RPMI7951 (cell line): ENCODE results near the gene CDH23. TPM values are rescaled to one million over a fixed set of nuclear protein-coding genes. Genes with fewer than 3 reads are reported as not detected.

Experiments used
- DNase-seq: peaks from one replicate; pipeline ENCODE4 v3.0.0-alpha.2; 2012; ENCODE audit warnings: low read depth
- total RNA-seq: library from RNA; depleted of rRNA; stranded (reverse); fragments of >200 nt; shearing (Covaris generic); gene quantifications from 2 replicates; pipeline ENCODE4 v1.2.3, GENCODE V29; 2014

The CDH23 gene
- total RNA-seq, 1 experiment from 2014 or later, result not detected

DNA sequence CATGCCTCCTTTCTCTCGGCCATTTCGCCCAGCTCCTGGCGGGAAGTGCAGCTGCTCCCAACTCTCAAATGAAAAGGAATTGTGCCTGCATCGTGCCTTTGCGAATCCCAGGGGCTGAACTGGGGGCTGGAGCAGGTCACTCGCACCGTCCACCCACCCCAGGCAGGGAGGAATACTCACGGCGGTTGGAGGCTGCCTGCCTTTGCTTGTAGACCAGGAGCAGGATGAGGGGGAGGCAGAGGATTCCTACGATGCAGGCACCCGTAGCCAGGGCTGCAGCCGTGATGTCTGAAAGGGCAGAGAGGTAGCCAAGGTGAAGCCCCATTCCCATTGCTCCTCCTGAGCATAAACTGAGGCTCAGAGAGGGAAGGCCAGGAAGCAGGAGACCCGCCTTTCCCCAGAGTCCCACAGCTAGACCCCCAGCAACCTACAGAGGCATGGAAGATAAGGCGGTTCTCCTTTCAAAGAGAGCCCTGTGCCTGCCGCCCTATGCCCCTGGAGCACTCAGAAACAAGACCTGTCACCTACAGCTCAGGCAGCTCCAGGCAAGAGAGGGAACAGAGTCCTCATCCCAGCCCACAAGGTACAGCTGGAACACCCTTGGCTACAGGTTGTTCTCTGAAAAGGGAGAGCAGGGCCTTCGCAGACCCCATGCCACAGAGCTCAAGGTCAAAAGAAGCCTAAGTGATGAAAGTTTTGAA lies 358.6 kb downstream of the CDH23 start:
- no peak for DNase-seq

DNA sequence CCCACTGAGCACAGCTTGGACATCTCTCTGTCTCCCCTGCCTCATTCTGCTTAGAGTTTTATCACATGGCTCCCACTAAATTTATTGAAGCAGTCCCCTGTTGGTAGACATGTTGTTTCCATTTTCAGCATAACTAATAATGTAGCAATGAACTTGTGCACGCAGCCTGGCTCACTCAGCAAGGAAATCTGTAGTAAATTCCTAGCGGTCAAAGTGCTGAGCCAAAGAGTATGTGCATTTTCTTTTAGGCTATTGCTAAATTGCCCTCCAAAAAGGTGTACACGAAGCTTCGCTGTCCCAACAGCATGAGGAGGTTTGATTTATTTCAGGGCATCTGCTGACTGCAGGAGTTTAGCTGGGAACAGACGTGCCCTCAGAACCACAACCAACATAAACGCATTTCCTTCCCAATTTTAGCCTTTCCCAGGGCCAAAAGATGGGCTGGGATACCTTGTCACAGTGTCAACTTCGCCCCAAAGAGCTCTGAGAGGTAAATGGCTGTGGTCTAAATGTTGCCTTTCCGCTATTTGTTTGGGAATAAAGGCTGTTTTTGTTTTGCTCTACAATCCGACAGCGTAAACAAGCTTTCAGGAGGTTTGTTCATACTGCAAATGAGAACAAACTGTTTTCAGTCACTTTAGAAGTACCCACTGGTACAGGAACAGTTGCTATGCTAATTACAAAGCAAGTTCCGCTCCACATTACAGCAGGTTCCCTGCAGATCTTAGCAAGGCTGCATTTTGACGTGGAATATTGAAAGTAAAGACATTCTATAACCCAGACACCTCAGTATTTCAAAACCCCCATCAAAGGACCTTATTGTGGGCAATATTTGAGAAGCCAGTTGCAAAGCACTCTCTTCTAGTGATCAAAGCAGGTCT lies 359.8 kb downstream of the CDH23 start:
- no peak for DNase-seq

DNA sequence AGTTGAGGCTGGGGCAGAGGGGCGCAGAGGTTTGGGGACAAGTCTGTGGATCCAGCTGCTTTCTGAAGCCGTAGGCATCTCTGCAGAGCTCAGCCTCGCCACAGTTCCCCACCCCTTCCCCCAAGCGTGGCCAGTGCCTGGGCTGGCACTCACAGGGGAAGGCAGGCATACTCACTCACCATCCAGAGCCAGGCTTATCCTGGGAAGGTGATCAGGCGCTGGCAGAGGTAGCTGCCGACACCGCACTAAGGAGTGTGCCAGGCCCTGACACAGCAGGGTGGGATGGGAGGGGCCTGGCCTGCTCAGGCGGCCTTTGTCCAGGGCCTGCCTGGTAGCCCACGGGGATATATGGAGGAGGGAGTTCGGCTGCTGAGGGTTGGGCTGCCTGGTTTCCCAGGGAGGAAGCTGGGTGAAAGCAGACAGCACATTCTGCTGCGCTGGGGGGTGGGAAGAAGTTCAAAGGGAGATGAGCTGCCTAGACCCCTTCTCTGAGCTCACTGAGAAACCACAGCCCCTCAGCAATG lies 360.7 kb downstream of the CDH23 start:
- no peak for DNase-seq

DNA sequence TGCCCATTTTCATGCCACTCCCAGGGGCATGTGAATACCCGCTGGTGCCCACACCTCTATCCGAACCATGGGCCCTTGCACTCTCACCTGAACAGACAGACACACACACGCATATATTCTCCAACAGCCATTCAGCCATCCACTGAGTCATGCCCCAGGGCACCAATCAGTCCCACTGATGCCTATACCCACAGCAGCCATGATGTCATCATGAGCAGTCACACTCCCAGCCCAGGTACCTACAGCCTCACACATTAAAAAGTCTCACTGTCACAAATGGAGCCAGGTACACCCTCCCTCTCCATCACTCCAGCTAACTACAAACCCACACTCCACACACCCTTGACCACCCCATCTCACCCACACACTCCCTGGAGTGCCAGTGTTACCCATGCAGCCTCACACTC lies 364.4 kb downstream of the CDH23 start:
- no peak for DNase-seq

DNA sequence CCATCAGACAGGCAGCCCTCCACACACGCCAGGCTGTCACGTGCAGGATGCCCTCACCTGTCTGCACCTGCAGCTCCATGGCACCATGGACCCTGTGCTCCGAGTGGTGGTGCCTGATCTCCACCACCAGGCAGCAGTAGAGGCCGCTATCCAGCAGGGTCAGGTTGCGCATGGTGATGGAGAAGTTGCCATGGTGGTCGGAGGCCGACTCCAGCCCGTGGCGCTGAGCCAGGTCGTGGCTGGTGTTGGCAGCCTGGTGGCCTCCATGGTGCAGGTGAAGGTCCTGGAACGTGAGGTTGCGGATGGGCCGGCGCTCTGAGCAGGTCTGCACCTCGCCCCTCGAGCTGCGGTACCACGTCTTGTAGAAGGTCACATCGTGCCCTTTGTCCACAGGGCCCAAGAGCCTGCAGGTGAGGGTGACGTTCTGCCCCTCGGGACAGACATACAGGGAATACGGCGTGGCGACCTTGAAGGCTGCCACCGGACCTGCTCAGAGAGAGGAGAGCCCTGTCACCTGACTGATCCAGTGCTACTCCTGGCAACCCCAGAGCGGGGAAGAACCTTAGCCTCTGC lies 364.9 kb downstream of the CDH23 start:
- DNase-seq, result no peak

DNA sequence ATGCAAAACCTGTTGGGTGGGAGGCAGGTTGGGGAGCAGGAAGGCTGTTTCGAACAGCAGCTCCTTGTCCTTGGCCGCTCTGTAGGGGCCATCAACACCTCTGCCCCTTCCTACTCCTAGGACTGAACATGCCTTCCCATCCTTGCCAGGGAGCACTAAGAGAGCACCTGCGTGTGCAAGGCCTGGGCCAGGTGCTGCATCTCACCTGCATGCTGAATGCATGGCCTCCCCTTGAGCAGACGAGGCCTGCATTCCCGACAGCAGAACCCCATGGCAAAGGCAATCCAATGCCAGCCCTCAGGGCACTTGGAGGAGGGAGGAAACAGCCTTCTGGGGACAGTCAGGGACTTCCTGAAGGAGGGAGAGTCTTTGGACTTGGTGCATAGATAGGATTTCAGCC lies 365.6 kb downstream of the CDH23 start:
- DNase-seq, result no peak

DNA sequence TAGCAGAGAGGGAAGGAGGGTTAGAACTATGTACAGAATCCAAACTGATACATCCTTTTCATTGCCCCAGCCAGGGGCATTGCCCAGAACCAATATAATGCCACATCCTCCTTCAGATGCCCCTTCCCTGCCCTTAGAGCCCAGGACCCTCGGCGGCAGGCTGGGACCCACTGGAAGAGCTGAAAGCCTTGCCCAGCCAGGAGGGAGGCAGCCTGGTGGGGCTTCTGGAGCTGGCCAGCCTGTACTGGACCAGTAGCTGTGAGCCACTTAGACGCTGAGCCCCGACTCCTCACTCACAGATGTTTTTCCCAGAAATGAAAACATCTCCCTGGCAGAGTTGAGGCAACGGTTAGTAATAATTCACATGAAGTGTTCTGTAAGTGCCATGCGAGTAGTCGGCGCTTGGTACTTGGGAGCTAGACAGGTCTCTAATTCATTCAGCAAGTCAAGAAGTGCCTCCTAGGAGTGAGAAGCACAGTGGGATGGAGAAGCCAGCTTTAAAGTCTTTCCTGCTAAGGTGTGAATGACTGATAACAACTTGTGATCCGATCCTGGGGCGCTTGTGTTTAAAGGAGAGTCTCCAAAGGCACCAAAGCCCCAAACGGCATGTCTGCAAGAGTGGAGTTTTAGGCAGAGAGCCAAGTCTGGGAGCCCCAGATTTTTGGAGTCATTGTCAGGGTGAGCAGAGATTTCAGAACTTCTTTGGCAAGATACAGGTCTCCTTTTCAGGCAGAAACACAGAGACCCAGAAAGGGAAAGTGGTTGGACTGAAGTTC lies 366.8 kb downstream of the CDH23 start:
- no peak for DNase-seq

DNA sequence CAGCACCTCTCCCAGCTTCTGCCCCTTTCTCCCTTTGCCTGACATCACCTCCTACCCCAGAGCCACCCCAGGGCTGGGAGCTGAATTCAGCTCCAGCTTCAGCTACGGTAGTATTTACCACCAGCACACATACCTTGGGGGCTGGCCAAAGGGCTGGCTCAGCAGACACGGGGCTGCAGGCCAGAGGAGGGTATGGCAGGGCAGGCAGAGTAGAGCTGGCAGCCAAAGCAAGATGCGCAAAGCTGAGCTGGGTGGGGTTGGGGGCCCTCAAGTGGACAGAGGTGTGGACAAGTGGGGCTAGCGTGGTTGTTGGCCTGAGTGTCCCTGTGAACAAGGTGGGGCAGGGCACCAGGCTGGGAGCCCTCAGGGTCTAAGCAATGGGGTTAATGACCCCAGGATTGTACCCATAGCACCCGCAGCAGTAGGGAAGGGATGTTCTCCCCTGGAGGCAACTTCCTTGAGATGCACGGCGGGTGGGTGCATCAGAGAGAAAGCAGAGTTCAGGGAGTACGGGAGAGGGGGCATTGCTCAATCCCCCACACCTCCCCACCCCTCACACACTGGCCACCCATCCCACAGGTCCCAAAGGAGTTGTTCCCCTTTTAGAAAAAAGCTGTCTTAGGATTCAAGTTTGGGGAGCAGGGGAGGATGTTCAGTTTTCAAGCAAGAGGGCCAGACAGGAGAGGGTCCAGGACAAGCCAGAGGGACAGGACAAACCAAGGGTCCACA lies 368.6 kb downstream of the CDH23 start:
- no peak for DNase-seq

DNA sequence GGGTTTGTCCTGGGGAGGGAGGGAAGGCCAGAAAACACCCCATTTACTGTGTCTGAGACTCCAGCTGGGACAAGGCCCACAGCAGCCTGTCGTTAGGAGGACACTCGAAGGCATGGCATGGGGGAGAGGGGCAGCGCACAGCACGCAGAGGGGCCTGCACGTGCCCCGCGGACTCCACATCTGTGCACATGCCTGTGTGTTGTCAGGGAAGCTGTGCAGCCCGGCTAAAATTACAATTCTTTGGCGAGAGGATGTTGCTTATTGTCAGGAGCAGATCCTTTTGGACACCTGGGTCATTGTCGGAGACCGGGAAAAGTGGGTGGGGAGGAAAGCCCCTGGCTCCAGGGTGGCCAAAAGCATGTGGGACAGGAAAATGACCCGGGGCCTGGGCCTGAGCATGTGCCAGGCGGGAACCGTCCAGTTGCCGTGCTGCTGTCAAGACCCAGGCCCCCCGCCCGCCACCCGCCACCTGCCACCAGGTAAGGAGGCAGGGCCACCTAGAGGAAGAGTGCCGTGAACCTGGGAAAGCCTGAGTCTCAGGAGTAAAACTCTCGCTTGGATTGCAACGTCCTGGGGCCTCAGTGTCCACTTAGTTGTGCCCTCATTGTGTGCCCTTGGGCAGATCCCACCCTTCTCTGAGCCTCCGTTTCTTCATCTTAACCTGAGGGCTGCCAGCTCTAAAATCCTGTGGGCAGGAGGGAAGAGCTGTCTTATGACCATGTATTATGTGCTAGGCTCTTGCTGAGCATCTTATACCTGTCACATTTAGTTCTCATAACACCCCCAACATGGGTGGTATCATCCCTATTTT lies 369.4 kb downstream of the CDH23 start:
- DNase-seq, result no peak

DNA sequence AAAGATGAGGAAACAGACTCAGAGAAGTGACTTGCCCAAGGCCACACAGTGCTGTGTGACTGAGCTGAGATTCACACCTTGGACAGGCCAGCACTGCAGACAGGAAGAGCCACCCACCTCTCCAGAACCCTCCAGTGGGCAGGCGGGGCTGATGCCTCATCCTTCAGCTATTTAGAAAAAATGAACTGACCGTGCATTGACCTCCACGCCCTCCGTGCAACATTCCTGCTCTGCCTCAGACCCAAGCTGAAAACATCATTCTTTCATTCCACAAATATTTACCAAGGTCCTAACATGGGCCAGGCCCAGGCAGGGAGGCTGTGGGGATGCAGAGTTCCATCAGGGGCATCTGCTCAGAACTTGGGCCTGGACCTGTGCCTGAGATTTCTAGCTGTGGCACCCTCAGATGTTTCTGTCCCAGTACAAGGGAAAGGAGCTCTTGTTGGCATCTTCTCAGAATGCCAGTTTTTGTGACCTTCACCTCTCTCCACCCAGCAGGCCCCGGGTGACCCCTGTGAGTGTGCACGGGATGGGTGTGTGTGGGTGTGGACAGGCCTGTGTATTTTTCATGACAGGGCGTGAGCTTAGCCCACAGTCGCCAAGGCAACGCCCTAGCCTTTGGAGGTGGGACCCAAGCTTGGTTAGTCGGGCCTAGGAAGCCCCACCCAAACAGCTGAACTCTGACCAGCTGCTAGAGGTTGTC lies 370.1 kb downstream of the CDH23 start:
- peak; percentile 91 for DNase-seq

DNA sequence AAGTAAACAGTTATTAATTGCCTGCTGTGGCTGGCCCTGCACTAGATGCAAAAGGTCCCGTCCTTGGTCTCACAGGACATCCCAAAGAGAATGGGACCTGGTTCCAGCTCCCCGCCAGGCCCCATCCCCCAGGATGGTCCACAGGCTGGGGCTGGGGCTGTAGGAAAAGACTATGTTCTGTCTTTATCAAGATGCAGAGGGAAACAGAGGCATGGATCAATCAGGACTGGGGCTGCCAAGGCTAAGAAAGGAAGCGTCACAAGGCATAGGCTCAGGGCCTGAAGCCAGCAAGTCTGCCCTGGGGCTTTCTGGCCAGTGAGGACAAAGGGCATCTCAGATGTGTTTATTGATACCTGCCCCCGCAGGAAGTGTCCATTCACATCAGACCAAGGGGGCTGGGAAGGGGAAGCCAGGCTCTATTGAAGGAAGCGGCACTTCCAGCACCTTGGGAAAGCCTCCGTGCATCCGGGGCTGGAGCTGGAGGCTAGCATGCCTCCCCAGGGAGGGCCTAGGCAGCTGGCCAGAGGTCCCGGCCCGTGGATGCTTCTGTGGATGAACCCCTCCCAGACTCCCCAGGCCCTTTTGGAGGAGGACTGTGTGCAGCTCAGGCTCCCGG lies 370.8 kb downstream of the CDH23 start:
- peak; percentile 70 for DNase-seq

DNA sequence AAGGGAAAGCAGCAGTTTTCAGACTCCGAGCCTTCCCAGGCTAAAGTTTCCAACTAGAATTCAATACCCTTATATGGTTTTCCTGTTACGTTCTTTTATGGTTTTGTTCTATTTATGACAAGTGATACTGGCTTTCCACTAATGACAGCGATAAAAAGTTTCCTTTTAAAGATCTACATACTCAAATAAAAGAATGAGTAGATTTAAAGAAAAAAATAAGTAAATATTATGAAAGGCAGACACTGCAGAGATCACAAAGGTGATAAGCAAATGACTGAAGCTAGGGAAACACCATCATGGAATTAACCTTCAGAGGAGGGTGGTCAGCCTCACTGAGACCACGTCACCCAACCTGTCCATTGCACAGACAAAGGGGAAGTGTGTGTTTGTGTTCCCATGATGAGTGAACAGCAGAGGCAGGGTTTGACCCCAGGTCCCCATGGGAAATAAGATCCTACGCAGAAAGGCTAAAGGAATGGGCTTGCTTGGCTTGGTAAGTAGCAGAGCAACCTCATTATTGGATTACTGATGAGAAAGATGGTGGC lies 372.6 kb downstream of the CDH23 start:
- DNase-seq, result no peak

DNA sequence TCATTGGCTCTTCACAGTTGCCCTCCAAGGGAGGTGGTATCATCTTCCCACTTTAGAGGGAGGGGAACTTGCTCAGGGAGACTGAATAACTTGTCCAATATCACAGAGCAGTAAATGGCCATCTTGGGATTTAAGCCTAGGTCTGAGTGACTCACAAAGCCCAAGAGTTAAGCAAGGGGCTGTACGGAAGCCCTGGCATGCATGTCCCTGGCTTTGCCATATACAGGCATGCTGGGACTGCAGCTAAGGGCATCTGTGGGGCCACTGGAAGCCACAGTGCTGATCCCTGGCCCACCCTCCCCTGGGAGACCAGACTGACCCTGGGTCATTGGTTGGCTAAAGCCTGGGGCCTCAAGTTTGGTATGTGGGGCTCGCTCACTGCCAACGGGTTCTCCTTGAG lies 373.5 kb downstream of the CDH23 start:
- peak; percentile 49 for DNase-seq

DNA sequence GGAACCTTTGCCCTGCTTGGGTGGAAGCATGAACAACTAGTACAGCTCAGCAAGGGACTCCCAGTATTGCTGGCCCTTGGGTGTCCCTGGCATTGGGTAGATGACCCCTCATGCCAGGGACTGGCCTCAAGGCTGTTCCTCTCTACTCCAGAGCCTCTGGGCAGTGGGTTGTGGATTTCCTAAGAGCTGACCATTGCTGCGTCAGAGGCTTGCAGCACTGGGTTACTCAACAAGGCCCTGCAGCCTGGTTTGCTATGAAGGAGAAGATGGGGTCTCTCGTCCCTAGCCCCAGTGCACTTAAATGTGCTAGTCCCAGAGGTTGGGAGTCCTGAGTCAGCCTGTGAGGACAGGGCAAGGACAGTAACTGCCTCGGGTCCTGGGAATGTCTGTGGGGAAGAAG lies 374.1 kb downstream of the CDH23 start:
- peak; percentile 18 for DNase-seq

DNA sequence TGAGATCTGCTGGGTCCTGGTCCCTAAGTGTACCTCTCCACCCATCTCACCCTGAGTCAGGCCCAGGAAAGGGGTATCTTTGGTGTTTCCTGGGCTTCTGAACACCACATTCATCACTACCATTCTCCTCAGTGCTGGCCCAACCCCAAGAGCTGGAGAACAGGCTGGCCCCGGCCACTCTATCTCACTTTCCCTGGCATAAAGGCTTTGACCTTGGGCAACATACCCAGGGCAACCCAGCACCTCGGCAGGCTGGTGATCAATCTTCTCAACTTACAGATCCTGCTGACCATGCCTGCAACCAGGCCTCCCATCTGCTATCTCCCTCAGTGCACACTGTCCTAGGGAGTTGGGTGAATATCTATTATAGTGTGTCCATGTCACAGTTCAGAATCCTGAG lies 374.5 kb downstream of the CDH23 start:
- no peak for DNase-seq

DNA sequence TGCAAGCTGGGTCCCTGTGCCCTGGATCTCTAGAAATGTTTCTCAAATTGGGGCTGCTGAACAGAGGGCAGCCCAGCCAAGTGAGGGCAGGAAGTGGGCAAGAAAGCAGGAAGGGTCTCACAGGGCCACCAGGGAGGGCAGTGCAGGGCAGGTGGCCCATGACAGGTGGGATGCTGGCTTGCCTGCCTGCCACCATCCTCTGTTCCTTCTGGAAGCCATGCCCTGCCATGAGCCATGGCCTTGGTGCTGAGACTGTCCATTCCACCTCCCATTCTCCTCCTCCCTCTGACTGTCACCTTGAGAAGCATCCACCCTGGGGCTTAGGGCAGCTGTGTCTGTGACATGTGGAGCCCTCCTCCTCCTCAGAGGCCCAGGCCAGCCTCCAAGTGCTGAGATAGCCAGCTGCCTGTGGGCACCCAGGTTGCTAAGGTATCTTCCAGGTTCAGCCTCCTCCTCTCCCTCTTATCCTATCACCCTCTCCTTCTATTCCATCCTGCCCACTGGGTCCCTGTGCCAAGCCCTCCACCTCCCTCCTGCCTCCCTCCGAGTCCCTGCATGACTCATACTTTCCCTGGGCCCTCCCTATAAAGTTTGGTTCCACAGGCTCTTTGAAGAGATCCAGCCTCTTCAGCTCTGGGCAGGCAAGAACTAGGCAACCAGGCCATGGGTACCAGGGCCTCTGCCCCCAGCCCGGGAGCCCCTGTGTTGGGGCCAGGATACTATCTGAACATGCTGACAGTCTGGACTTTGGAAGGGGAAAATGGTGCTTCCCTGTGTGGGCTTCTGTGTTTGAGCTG lies 375.3 kb downstream of the CDH23 start:
- DNase-seq, result peak; percentile 70

DNA sequence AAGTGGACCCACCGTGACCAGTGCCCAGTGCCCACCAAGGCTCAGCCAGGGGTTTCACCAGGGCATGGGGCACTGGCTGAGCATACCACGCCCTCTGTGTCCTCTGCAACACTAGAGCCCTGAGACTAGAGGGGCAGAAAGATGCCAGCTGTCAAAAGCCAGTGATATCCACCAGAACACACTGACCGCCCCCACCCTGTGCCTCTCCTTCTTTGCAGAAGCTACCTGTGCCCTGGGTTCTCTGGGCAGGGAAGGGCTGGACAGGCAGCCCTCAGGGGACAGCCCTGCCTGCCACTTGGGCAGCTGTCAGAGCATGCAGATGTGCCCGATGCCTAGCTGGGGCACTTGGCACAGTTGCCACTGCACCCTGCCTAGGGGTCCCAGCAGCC lies 376.1 kb downstream of the CDH23 start:
- no peak for DNase-seq
